Stimulated activated CD8-positive, alpha-beta memory T cell treated with anti-CD3 and anti-CD28 coated beads, Interleukin-4, amount 100 ng/mL, for 1 hour (primary cell): ENCODE results near the gene CAGE1.
A peak's percentile ranks its signal among the peaks of the same experiment; 100 is the strongest.
"Not testable (repeated sequence)": the region's sequence is repeated elsewhere in the genome, so short reads cannot be mapped to it uniquely, and the experiment has no call there.

Experiments
- DNase-seq, 2 donors: peaks; one replicate each; pipeline ENCODE4 v3.0.0-alpha.2; 2020; ENCODE audit warnings: low read depth in 2 of 2, low spot score in 1 of 2

The CAGE1 gene

GRCh38 chr6:7410851-7411250 is 21.3 kb upstream of the CAGE1 start:
- DNase-seq = no peak

GRCh38 chr6:7409740-7410139 is 20.2 kb upstream of the CAGE1 start:
- DNase-seq = no peak

GRCh38 chr6:7406743-7407142 is 17.2 kb upstream of the CAGE1 start:
- no peak for DNase-seq

GRCh38 chr6:7404546-7404945 is 15.0 kb upstream of the CAGE1 start:
- no peak for DNase-seq

GRCh38 chr6:7402716-7403115 is 13.2 kb upstream of the CAGE1 start:
- no peak for DNase-seq

GRCh38 chr6:7401075-7401474 is 11.5 kb upstream of the CAGE1 start:
- no peak for DNase-seq

GRCh38 chr6:7392402-7392801 is 2.9 kb upstream of the CAGE1 start:
- no peak for DNase-seq

GRCh38 chr6:7391151-7391550 is 1.6 kb upstream of the CAGE1 start:
- DNase-seq = no peak

GRCh38 chr6:7390226-7390878 is 810 bp upstream of the CAGE1 start:
- DNase-seq = peak in 1 of 2 donors; percentile 32

GRCh38 chr6:7389162-7389450 is 436 bp downstream of the CAGE1 start:
- DNase-seq = no peak

- DNase-seq = no peak
Measured at GRCh38 chr6:7381092-7381491, 8.4 kb downstream of the CAGE1 start.

- DNase-seq = no peak
Measured at GRCh38 chr6:7378740-7379139, 10.8 kb downstream of the CAGE1 start.

- no peak for DNase-seq
Measured at GRCh38 chr6:7377961-7378360, 11.6 kb downstream of the CAGE1 start.

- no peak for DNase-seq
Measured at GRCh38 chr6:7373739-7374138, 15.8 kb downstream of the CAGE1 start.

- no peak for DNase-seq
Measured at GRCh38 chr6:7367408-7367807, 22.1 kb downstream of the CAGE1 start.

- DNase-seq = not testable (repeated sequence)
Measured at GRCh38 chr6:7351916-7352315, 37.6 kb downstream of the CAGE1 start.

GRCh38 chr6:7350591-7350990 is 39.0 kb downstream of the CAGE1 start:
- DNase-seq = not testable (repeated sequence)

- DNase-seq = not testable (repeated sequence)
Measured at GRCh38 chr6:7347551-7347997, 42.0 kb downstream of the CAGE1 start.

GRCh38 chr6:7344773-7345450 is 44.6 kb downstream of the CAGE1 start:
- DNase-seq = not testable (repeated sequence)

GRCh38 chr6:7343546-7344475 is 45.7 kb downstream of the CAGE1 start:
- DNase-seq = no peak

GRCh38 chr6:7341989-7342742 is 47.4 kb downstream of the CAGE1 start:
- DNase-seq = no peak
